ENCODE results near the gene OR2AJ1. TPM values are rescaled to one million over a fixed set of nuclear protein-coding genes. Genes with fewer than 3 reads are reported as not detected.

OR2AJ1 gene
- total RNA-seq, 1 donor from 2014 or later = not detected

GRCh38 chr1:247913786-247914185 lies 10.9 kb upstream of the OR2AJ1 start:
- H3K27me3 Mint-ChIP-seq (ENCODE audit: low read depth) = no peaks in the 10 kb centered on the region
- H3K9me3 Mint-ChIP-seq = peaks cover 53% of the 10 kb centered on the region
- DNase-seq (ENCODE audit: low spot score in 2 of 2, unreplicated experiment in 2 of 2) = no peak
- no peaks in the 10 kb centered on the region for H3K4me1 Mint-ChIP-seq
- no peak overlapping the region for H3K4me3 Mint-ChIP-seq
- no peak overlapping the region for H3K27ac Mint-ChIP-seq
- H3K36me3 Mint-ChIP-seq = no peaks in the 10 kb centered on the region
- no peak for TF ChIP-seq CTCF (IDR thresholded peaks at IDR 0.05; ENCODE audit: unreplicated experiment)

- Mint-ChIP-seq H3K36me3 (no peaks in the 10 kb centered on the region), H3K27ac (no peak overlapping the region), H3K9me3 (peaks cover 47% of the 10 kb centered on the region), H3K4me3 (no peak overlapping the region), H3K4me1 (no peaks in the 10 kb centered on the region), H3K27me3 (ENCODE audit: low read depth) (no peaks in the 10 kb centered on the region)
- no peak for TF ChIP-seq CTCF (IDR thresholded peaks at IDR 0.05; ENCODE audit: unreplicated experiment)
- no peak for DNase-seq (ENCODE audit: low spot score in 2 of 2, unreplicated experiment in 2 of 2)
Measured at GRCh38 chr1:247914941-247915662, 9.6 kb upstream of the OR2AJ1 start.

- Mint-ChIP-seq H3K4me3 (no peak within 1 kb of the TSS), H3K36me3 (no peaks in the 10 kb centered on the region), H3K9me3 (peaks cover 10% of the 10 kb centered on the region), H3K27me3 (ENCODE audit: low read depth) (no peaks in the 10 kb centered on the region), H3K4me1 (no peaks in the 10 kb centered on the region), H3K27ac (no peak within 1 kb of the TSS)
- no peak for DNase-seq (ENCODE audit: low spot score in 2 of 2, unreplicated experiment in 2 of 2)
- TF ChIP-seq CTCF (IDR thresholded peaks at IDR 0.05; ENCODE audit: unreplicated experiment) = no peak
Measured at GRCh38 chr1:247919952-247920351, 4.7 kb upstream of the OR2AJ1 start, which contains the start of gene OR2T8. Gene OR2T8 (plus strand): TSS chr1:247920252. CDS start chr1:247921018, 766 bp downstream.

- no peaks in the 10 kb centered on the region for H3K36me3 Mint-ChIP-seq
- peaks cover 11% of the 10 kb centered on the region for H3K9me3 Mint-ChIP-seq
- no peaks in the 10 kb centered on the region for H3K27me3 Mint-ChIP-seq (ENCODE audit: low read depth)
- no peak for TF ChIP-seq CTCF (IDR thresholded peaks at IDR 0.05; ENCODE audit: unreplicated experiment)
- no peak for DNase-seq (ENCODE audit: low spot score in 2 of 2, unreplicated experiment in 2 of 2)
- no peak overlapping the region for H3K4me3 Mint-ChIP-seq
- H3K27ac Mint-ChIP-seq = no peak overlapping the region
- no peaks in the 10 kb centered on the region for H3K4me1 Mint-ChIP-seq
Measured at GRCh38 chr1:247923941-247924340, 748 bp upstream of the OR2AJ1 start.

- Mint-ChIP-seq H3K4me1 (no peaks in the 10 kb centered on the region), H3K9me3 (peaks cover 22% of the 10 kb centered on the region), H3K36me3 (no peaks in the 10 kb centered on the region), H3K27ac (no peak overlapping the region), H3K27me3 (ENCODE audit: low read depth) (no peaks in the 10 kb centered on the region), H3K4me3 (no peak overlapping the region)
- no peak for TF ChIP-seq CTCF (IDR thresholded peaks at IDR 0.05; ENCODE audit: unreplicated experiment)
- no peak for DNase-seq (ENCODE audit: low spot score in 2 of 2, unreplicated experiment in 2 of 2)
Measured at GRCh38 chr1:247933989-247934388, 9.3 kb downstream of the OR2AJ1 start.

Measured in mesothelial cell of epicardium (in vitro differentiated cells).